HG02981 (cell line): ENCODE results near the gene ICA1L.

Source experiments
- ATAC-seq: cut with Tn5 transposase; IDR thresholded peaks from one replicate; pipeline ENCODE4 v1.9.1; 2021; ENCODE audit warnings: mild to moderate bottlenecking, moderate library complexity; ENCODE audit not compliant: unreplicated experiment

ICA1L gene

GRCh38 chr2:202750763-202751427 lies 120.7 kb downstream of the ICA1L start:
- no peak for ATAC-seq

DNA sequence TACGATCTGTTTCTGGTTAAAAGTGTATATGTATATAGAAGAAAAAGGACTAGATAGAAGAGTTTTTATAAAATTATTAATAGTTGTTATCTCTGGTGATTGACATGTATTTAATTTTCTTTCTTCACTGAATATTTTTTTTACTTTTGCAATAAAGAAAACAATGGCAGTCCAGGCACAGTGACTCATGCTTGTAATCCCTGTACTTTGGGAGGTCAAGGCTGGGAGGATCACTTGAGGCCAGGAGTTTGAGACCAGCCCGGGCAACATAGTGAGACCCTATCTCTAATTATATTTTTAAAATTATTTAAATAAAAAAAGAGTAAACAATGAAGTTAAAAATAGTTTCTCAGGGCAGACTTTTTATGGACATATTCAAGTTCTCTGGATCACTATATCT lies 122.1 kb downstream of the ICA1L start:
- ATAC-seq, result no peak

- ATAC-seq, result no peak
Observed at GRCh38 chr2:202743613-202744012, 128.0 kb downstream of the ICA1L start.

- no peak for ATAC-seq
Observed at GRCh38 chr2:202736826-202737225, 134.7 kb downstream of the ICA1L start.

DNA sequence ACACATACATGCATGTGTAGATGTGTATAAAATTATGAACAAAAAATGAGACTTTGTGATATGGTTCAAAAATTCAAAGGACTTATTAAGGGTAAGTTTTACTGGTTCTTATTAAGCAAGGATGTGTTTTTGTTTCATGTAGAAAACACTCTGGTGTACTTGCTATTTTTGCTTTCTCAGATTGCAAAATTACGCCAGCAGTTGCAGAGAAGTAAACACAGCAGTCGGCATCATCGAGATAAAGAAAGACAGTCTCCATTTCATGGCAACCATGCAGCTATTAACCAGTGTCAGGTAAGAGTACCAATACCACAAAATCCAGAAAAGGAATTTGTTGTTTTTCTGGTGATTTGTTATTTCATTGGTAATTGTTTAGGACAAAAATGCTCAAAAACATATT lies 145.5 kb downstream of the ICA1L start:
- ATAC-seq, result no peak

DNA sequence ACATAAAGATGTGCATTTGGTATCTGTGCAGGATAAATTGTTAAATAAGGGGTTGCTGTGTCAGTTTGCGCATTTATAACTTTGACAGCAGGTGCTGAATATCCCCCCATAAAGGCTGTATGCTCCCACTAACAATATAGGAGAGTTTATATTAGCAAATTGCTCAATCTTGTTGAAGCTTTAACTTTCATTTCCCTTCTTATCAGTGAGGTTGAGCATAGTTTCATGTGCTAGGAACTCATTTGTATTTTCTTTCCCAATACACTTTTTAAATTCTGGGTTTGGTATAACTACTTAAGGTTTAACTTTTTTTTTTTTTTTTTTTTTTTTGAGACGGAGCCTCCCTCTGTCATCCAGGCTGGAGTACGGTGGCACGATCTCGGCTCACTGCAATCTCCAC lies 147.8 kb downstream of the ICA1L start:
- no peak for ATAC-seq
